ENCODE results near the gene USP34. TPM values are rescaled to one million over a fixed set of nuclear protein-coding genes. Genes with fewer than 3 reads are reported as not detected.

The USP34 gene
- total RNA-seq, 1 donor from 2014 or later, result 108 TPM

DNA sequence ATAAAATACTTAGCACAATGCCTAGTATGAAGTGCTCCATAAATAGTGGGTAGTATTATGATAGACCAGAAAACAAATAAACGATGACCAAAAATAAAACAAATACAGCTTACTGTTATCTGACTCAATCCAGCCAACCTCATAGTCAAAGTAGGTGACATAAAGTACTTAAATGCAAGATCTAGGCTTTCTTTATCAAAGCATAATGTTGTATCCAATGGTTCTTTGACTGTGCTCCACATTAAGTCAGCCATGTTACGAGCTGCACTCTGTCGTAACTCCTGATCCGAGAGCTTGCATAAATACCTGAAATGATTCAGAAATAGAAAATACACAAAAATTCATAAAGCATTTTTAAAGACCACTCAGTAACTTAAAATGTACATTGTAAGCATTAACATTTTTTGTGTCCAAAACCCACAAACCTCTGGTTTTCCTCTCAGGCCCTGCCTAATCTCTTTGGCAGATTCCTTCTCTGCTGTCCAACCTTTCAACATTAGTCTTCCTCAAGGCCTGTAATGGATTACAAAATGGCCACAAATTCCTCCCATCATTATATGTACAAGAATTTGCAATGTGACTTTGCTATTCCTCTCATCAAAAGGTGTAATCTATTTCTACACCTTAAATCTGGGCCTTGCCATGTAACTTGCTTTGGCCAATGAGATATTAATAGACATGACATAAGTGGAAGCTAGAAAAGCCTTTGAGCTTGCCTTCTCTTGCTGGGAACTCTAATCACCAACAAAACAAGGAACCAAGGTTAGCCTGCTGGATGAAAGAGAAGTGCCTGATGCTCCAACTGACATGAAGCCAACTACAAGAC is 90.6 kb downstream of the USP34 start:
- no peaks in the 10 kb centered on the region for H3K4me1 ChIP-seq
- TF ChIP-seq, protein P1, sequence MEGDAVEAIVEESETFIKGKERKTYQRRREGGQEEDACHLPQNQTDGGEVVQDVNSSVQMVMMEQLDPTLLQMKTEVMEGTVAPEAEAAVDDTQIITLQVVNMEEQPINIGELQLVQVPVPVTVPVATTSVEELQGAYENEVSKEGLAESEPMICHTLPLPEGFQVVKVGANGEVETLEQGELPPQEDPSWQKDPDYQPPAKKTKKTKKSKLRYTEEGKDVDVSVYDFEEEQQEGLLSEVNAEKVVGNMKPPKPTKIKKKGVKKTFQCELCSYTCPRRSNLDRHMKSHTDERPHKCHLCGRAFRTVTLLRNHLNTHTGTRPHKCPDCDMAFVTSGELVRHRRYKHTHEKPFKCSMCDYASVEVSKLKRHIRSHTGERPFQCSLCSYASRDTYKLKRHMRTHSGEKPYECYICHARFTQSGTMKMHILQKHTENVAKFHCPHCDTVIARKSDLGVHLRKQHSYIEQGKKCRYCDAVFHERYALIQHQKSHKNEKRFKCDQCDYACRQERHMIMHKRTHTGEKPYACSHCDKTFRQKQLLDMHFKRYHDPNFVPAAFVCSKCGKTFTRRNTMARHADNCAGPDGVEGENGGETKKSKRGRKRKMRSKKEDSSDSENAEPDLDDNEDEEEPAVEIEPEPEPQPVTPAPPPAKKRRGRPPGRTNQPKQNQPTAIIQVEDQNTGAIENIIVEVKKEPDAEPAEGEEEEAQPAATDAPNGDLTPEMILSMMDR (IDR thresholded peaks at IDR 0.05), result no peak
- H3K27me3 ChIP-seq (ENCODE audit: low read depth), result no peaks in the 10 kb centered on the region
- H3K4me3 ChIP-seq, result no peak overlapping the region
- intact Hi-C loops (cut with DNase I), result no loop called here
- ATAC-seq (no peak), DNase-seq (no peak)
- H3K27ac ChIP-seq, result no peak overlapping the region
- H3K9me3 ChIP-seq, result no peaks in the 10 kb centered on the region
- peaks cover 60% of the 10 kb centered on the region for H3K36me3 ChIP-seq

DNA sequence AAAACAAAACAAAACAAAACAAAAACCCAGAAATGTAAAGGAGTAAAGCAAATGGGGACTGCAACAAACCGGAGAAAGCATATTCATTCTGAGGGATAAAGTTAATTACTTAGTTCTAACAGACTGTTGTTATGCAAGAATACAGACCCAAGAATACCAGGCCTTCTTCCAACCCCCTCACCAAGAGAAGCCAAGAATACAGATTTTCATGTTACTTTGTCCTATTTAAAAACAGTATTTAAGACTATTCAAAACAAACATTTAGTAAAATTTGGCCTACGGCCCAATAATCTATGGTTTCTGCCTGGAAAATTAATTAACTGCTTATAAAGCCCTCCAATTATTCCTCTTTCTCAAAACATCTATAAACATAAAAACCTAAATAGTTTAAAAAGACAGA is 91.4 kb downstream of the USP34 start:
- no peaks in the 10 kb centered on the region for H3K4me1 ChIP-seq
- DNase-seq, result no peak
- TF ChIP-seq, protein P1 (IDR thresholded peaks at IDR 0.05), result no peak
- no peak overlapping the region for H3K4me3 ChIP-seq
- H3K9me3 ChIP-seq, result no peaks in the 10 kb centered on the region
- no peaks in the 10 kb centered on the region for H3K27me3 ChIP-seq (ENCODE audit: low read depth)
- intact Hi-C loops (cut with DNase I), result no loop called here
- H3K27ac ChIP-seq, result no peak overlapping the region
- no peak for ATAC-seq
- H3K36me3 ChIP-seq, result peaks cover 67% of the 10 kb centered on the region

DNA sequence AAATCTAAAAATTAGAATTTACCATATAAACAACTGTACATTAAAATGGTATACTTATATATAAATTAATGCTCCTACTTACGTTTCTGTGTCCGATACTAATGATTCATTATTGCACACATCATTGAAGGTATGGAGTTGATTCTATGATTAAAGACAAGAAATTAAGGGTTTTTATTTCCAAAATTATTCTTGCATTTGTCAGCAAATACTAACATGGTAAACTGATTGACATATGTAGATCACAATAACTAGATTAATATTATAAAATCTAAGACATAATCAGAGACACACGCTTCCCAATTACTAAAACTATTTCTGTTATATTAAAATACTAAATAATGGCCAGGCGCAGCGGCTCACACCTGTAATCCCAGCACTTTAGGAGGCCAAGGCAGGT is 92.6 kb downstream of the USP34 start:
- no peak for ATAC-seq

DNA sequence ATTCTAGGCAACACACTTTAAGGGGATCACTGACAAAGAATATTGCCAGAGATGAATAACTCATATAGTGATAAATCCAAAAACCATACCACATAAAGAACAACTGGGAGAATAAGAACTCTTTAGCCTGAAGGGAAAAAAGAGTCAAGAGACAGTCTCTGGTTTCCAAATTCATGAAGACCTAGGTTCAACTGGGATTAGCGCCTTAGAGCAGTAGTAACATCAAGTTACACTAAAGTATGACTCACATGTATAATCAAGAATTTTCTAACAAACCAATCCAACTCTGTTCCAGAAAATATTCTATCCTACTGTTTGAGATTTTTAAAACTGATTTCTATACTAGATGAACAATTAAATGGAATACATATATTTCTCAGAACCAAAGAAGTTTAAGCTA is 93.8 kb downstream of the USP34 start:
- no peaks in the 10 kb centered on the region for H3K27me3 ChIP-seq (ENCODE audit: low read depth)
- no peak overlapping the region for H3K27ac ChIP-seq
- H3K36me3 ChIP-seq, result peaks cover 75% of the 10 kb centered on the region
- ATAC-seq (no peak), DNase-seq (no peak)
- no peaks in the 10 kb centered on the region for H3K9me3 ChIP-seq
- intact Hi-C loops (cut with DNase I), result no loop called here
- TF ChIP-seq, protein P1 (IDR thresholded peaks at IDR 0.05), result no peak
- no peak overlapping the region for H3K4me3 ChIP-seq
- H3K4me1 ChIP-seq, result no peaks in the 10 kb centered on the region

More for the DNA sequence above, 92.6 kb downstream of the USP34 start:
- no peak for DNase-seq
- Histone ChIP-seq H3K4me3 (no peak overlapping the region), H3K9me3 (no peaks in the 10 kb centered on the region), H3K4me1 (no peaks in the 10 kb centered on the region), H3K36me3 (peaks cover 78% of the 10 kb centered on the region), H3K27me3 (ENCODE audit: low read depth) (no peaks in the 10 kb centered on the region), H3K27ac (no peak overlapping the region)
- intact Hi-C loops (cut with DNase I), result no loop called here
- TF ChIP-seq, protein P1 (IDR thresholded peaks at IDR 0.05), result no peak

DNA sequence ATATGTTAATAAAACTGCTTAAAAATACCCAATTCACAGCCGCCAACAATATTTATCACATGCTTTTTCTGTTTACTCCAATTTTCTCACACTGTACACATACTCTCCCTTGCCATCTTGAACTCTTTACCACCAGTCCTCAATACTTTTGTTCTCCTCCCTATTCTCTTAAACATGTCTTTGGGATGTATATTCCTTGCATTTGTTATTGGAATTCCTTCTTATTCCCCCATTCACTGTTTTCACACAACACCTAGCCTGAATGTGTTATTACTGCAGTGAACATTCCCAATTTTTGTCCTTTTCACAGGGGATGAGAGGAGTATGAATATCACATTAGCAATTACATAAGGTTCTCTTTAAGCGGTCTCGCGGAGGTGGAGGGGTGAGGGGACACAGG is 94.7 kb downstream of the USP34 start:
- no peak for ATAC-seq
- no peaks in the 10 kb centered on the region for H3K27me3 ChIP-seq (ENCODE audit: low read depth)
- no peak for DNase-seq
- H3K9me3 ChIP-seq, result no peaks in the 10 kb centered on the region
- H3K27ac ChIP-seq, result no peak overlapping the region
- TF ChIP-seq, protein P1 (IDR thresholded peaks at IDR 0.05), result no peak
- intact Hi-C loops (cut with DNase I), result no loop called here
- H3K36me3 ChIP-seq, result peaks cover 76% of the 10 kb centered on the region
- H3K4me1 ChIP-seq, result no peaks in the 10 kb centered on the region
- no peak overlapping the region for H3K4me3 ChIP-seq

Measured in lower lobe of right lung (tissue), 2 donors.